Measurements from ENCODE around the gene KLHL22. TPM values are rescaled to one million over a fixed set of nuclear protein-coding genes. Genes with fewer than 3 reads are reported as not detected.

The KLHL22 gene
- total RNA-seq, 4 donors from 2014 or later, result 19.9 to 35.5 (median 27.3) TPM

- intact Hi-C loops (cut with DNase I), result loop anchor here (5.0 kb wide), 1 partner anchor 33 kb away; no protein-coding TSS in a partner anchor
- Histone ChIP-seq H3K9me3 (no peaks in the 10 kb centered on the region), H3K4me3 (no peak overlapping the region), H3K36me3 (peaks cover 0 to 21% (median 5%) of the 10 kb centered on the region in 4 donors), H3K27ac (replicated peaks in 1 of 4) (no peak overlapping the region), H3K27me3 (no peaks in the 10 kb centered on the region), H3K4me1 (peaks cover 15 to 55% (median 40%) of the 10 kb centered on the region in 4 donors)
- 88% methylated on average over 5 of the region's 6 CpGs for WGBS
- no peak for DNase-seq (ENCODE audit: extremely low spot score)
- TF ChIP-seq EP300 (IDR thresholded peaks at IDR 0.05) (no peak), POLR2A (IDR thresholded peaks at IDR 0.05; ENCODE audit: low read depth) (no peak), CTCF (IDR thresholded peaks at IDR 0.05) (no peak), POLR2AphosphoS5 (IDR thresholded peaks at IDR 0.05) (no peak)
Measured at GRCh38 chr22:20490183-20490940, 5.2 kb downstream of the KLHL22 start.

DNA sequence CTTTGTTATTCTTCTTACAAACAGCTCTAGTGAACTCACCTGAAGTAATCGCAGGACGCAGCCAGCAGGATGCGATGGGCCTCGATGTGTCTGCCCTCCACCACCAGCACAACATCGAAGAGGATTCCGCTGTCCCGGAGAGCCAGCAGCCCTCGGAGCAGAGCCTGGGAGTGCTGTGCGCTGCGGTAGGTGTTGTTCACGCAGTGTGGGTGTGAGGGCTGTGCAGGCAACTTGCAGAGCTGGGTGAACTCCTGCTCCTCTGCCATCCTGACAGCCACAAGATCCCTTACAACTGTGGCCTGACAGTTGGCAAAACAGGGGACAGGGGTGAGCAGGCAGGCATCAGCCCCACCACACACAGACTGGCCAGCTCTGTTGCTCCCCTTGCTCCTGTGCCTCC is 6.6 kb downstream of the KLHL22 start:
- TF ChIP-seq POLR2AphosphoS5 (IDR thresholded peaks at IDR 0.05) (no peak), POLR2A (IDR thresholded peaks at IDR 0.05; ENCODE audit: low read depth) (no peak), CTCF (IDR thresholded peaks at IDR 0.05) (no peak), EP300 (IDR thresholded peaks at IDR 0.05) (no peak)
- no CpG with 5 or more reads among the region's 11 CpGs for WGBS
- peaks cover 9 to 43% (median 30%) of the 10 kb centered on the region in 4 donors for H3K4me1 ChIP-seq
- H3K36me3 ChIP-seq, result peaks cover 0 to 21% (median 5%) of the 10 kb centered on the region in 4 donors
- no peak overlapping the region for H3K27ac ChIP-seq (replicated peaks in 1 of 4)
- no peak overlapping the region for H3K4me3 ChIP-seq
- no peaks in the 10 kb centered on the region for H3K9me3 ChIP-seq
- no peaks in the 10 kb centered on the region for H3K27me3 ChIP-seq
- no peak for DNase-seq (ENCODE audit: extremely low spot score)
- intact Hi-C loops (cut with DNase I), result no loop called here

- no peak overlapping the region for H3K4me3 ChIP-seq
- 94% methylated on average over 2 of the region's 2 CpGs for WGBS
- H3K36me3 ChIP-seq, result peaks cover 0 to 32% (median 15%) of the 10 kb centered on the region in 4 donors
- no peaks in the 10 kb centered on the region for H3K27me3 ChIP-seq
- H3K27ac ChIP-seq (replicated peaks in 1 of 4), result no peak overlapping the region
- H3K9me3 ChIP-seq, result no peaks in the 10 kb centered on the region
- no peak for DNase-seq (ENCODE audit: extremely low spot score)
- intact Hi-C loops (cut with DNase I), result no loop called here
- peaks cover 3 to 31% (median 17%) of the 10 kb centered on the region in 4 donors for H3K4me1 ChIP-seq
- TF ChIP-seq POLR2AphosphoS5 (IDR thresholded peaks at IDR 0.05) (no peak), CTCF (IDR thresholded peaks at IDR 0.05) (no peak), POLR2A (IDR thresholded peaks at IDR 0.05; ENCODE audit: low read depth) (no peak), EP300 (IDR thresholded peaks at IDR 0.05) (no peak)
Measured at GRCh38 chr22:20487715-20488114, 7.9 kb downstream of the KLHL22 start.

DNA sequence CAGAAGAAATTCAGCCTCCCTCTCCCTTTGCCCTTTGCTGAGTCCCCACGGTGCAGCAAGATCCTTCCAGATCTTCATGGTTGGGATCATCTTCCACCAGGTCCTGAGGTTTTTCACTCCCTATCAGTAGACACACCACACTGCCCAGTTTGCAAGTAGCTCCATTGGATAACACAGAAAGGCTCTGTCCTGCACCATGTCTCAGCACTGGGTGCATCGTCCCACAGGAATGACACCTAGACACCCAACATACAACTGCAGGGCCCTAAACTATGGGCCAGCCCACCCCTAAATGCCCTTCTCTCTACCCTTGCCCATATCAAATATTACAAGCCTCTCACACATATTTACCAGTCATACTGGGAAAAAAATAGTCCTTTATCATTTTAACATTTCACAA is 9.4 kb downstream of the KLHL22 start:
- TF ChIP-seq EP300 (IDR thresholded peaks at IDR 0.05), result no peak
- no peak for TF ChIP-seq POLR2AphosphoS5 (IDR thresholded peaks at IDR 0.05)
- TF ChIP-seq CTCF (IDR thresholded peaks at IDR 0.05), result no peak
- no peak for TF ChIP-seq POLR2A (IDR thresholded peaks at IDR 0.05; ENCODE audit: low read depth)
- H3K36me3 ChIP-seq, result peaks cover 0 to 33% (median 16%) of the 10 kb centered on the region in 4 donors
- no peaks in the 10 kb centered on the region for H3K9me3 ChIP-seq
- intact Hi-C loops (cut with DNase I), result no loop called here
- no peak overlapping the region for H3K27ac ChIP-seq (replicated peaks in 1 of 4)
- H3K4me3 ChIP-seq, result no peak overlapping the region
- 87% methylated on average over 2 of the region's 2 CpGs for WGBS
- no peaks in the 10 kb centered on the region for H3K27me3 ChIP-seq
- H3K4me1 ChIP-seq, result peaks cover 0 to 21% (median 10%) of the 10 kb centered on the region in 4 donors
- DNase-seq (ENCODE audit: extremely low spot score), result no peak

All from esophagus muscularis mucosa (tissue), 4 donors.